ENCODE measurements around the gene SPACA6.
A peak's percentile ranks its signal among the peaks of the same experiment; 100 is the strongest.
"Not testable (repeated sequence)": the region's sequence is repeated elsewhere in the genome, so short reads cannot be mapped to it uniquely, and the experiment has no call there.

Gene SPACA6

GRCh38 chr19:51693260-51693659 is at the start of gene SPACA6:
Gene SPACA6, plus strand, starts transcription at chr19:51693330. Its CDS starts 197 bp downstream, at chr19:51693527.
- no peak for DNase-seq

- DNase-seq, result no peak
Observed at GRCh38 chr19:51644636-51645271, 48.4 kb upstream of the SPACA6 start.

- DNase-seq, result not testable (repeated sequence)
Observed at GRCh38 chr19:51646730-51647129, 46.4 kb upstream of the SPACA6 start, which contains the start of gene SIGLEC14. Gene SIGLEC14, minus strand, starts transcription at chr19:51646825. Its CDS starts 66 bp downstream, at chr19:51646759.

- no peak for DNase-seq
Observed at GRCh38 chr19:51647318-51647717, 45.8 kb upstream of the SPACA6 start.

GRCh38 chr19:51651216-51651846 is 41.8 kb upstream of the SPACA6 start:
- no peak for DNase-seq

- no peak for DNase-seq
Observed at GRCh38 chr19:51652266-51652665, 40.9 kb upstream of the SPACA6 start.

GRCh38 chr19:51653162-51653561 is 40.0 kb upstream of the SPACA6 start:
- DNase-seq, result no peak

GRCh38 chr19:51654783-51655182 is 38.3 kb upstream of the SPACA6 start:
- no peak for DNase-seq

- DNase-seq, result peak; percentile 55
Observed at GRCh38 chr19:51660975-51661600, 32.0 kb upstream of the SPACA6 start.

GRCh38 chr19:51663650-51664049 is 29.5 kb upstream of the SPACA6 start:
- no peak for DNase-seq

GRCh38 chr19:51664131-51664530 is 29.0 kb upstream of the SPACA6 start:
- no peak for DNase-seq

GRCh38 chr19:51664997-51665396 is 28.1 kb upstream of the SPACA6 start:
- no peak for DNase-seq

GRCh38 chr19:51668216-51668615 is 24.9 kb upstream of the SPACA6 start:
- no peak for DNase-seq

GRCh38 chr19:51675911-51676565 is 17.1 kb upstream of the SPACA6 start:
- DNase-seq, result not testable (repeated sequence)

- DNase-seq, result no peak
Observed at GRCh38 chr19:51676566-51677083, 16.5 kb upstream of the SPACA6 start.

GRCh38 chr19:51680474-51680873 is 12.7 kb upstream of the SPACA6 start:
- no peak for DNase-seq

- DNase-seq, result no peak
Observed at GRCh38 chr19:51681286-51681941, 11.7 kb upstream of the SPACA6 start.

GRCh38 chr19:51686171-51686570 is 7.0 kb upstream of the SPACA6 start:
- no peak for DNase-seq

GRCh38 chr19:51687791-51688670 is 5.1 kb upstream of the SPACA6 start:
- DNase-seq, result peak; percentile 72

- peak; percentile 89 for DNase-seq
Observed at GRCh38 chr19:51688671-51689571, 4.2 kb upstream of the SPACA6 start.
